Measurements from ENCODE around the gene NT5DC4.

Gene NT5DC4

GRCh38 chr2:112720785-112721184, at the start of gene NT5DC4:
NT5DC4 (plus strand) TSS chr2:112721020; CDS start chr2:112721080, 60 bp downstream.
- no peak within 1 kb of the TSS for H3K4me3 ChIP-seq (ENCODE audit: low read depth, low read length)
- TF ChIP-seq CTCF (IDR thresholded peaks at IDR 0.05; ENCODE audit: insufficient read depth, low read depth, low read length, missing control alignments), result no peak
- no peak for DNase-seq (ENCODE audit: low read depth)

GRCh38 chr2:112671801-112672200, 49.0 kb upstream of the NT5DC4 start:
- no peak overlapping the region for H3K4me3 ChIP-seq (ENCODE audit: low read depth, low read length)
- DNase-seq (ENCODE audit: low read depth), result no peak
- no peak for TF ChIP-seq CTCF (IDR thresholded peaks at IDR 0.05; ENCODE audit: insufficient read depth, low read depth, low read length, missing control alignments)

GRCh38 chr2:112673008-112673407, 47.8 kb upstream of the NT5DC4 start:
- TF ChIP-seq CTCF (IDR thresholded peaks at IDR 0.05; ENCODE audit: insufficient read depth, low read depth, low read length, missing control alignments), result no peak
- H3K4me3 ChIP-seq (ENCODE audit: low read depth, low read length), result no peak overlapping the region
- no peak for DNase-seq (ENCODE audit: low read depth)

- DNase-seq (ENCODE audit: low read depth), result no peak
- H3K4me3 ChIP-seq (ENCODE audit: low read depth, low read length), result no peak overlapping the region
- TF ChIP-seq CTCF (IDR thresholded peaks at IDR 0.05; ENCODE audit: insufficient read depth, low read depth, low read length, missing control alignments), result no peak
Measured at GRCh38 chr2:112674229-112674628, 46.6 kb upstream of the NT5DC4 start.

GRCh38 chr2:112679484-112679883, 41.3 kb upstream of the NT5DC4 start:
- DNase-seq (ENCODE audit: low read depth), result no peak
- no peak for TF ChIP-seq CTCF (IDR thresholded peaks at IDR 0.05; ENCODE audit: insufficient read depth, low read depth, low read length, missing control alignments)
- no peak overlapping the region for H3K4me3 ChIP-seq (ENCODE audit: low read depth, low read length)

- DNase-seq (ENCODE audit: low read depth), result no peak
- no peak overlapping the region for H3K4me3 ChIP-seq (ENCODE audit: low read depth, low read length)
- TF ChIP-seq CTCF (IDR thresholded peaks at IDR 0.05; ENCODE audit: insufficient read depth, low read depth, low read length, missing control alignments), result no peak
Measured at GRCh38 chr2:112680666-112681101, 40.1 kb upstream of the NT5DC4 start.

GRCh38 chr2:112682101-112682500, 38.7 kb upstream of the NT5DC4 start:
- DNase-seq (ENCODE audit: low read depth), result no peak
- no peak overlapping the region for H3K4me3 ChIP-seq (ENCODE audit: low read depth, low read length)
- TF ChIP-seq CTCF (IDR thresholded peaks at IDR 0.05; ENCODE audit: insufficient read depth, low read depth, low read length, missing control alignments), result no peak
